ENCODE data around the gene ALG12.

DNA sequence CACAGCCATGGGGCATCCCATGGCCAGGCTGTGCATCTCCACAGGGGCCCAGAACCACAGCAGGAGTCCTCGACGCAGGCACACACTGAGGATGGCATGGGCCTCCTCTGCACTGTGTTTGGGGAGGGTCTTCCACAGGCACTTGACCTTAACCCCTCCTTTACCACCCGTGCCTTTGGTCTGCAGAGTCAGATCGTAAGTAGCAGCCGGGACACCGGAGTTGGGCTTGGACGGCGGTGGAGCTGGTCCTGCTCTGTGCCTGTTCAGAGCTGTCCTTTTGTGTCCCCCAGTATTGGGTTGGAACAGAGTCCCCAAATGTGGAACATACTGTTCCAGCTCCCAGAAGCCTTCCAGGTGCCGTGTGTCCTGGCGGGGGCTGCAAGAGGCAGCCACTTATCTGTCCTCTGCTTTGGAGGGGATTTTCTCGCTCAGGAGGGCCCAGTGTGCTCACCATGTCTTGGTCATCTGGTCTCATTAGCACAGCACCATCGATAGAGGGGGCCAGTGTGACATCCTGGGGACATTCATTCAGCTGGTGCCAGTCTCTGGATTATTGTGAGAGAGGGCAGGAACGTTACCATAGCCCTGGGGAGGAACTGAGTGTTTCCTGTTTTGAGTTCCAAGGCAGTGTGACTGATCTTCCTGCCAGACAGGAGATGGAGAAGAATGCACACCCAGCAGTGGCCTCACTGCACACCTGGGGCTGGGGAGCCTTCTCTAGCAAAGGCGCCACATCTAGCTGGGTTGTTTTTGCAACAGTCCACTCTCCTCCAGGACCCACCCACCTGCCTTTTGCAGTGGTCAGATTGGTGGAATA is 12.6 kb upstream of the ALG12 start:
- TF ChIP-seq, protein P1, sequence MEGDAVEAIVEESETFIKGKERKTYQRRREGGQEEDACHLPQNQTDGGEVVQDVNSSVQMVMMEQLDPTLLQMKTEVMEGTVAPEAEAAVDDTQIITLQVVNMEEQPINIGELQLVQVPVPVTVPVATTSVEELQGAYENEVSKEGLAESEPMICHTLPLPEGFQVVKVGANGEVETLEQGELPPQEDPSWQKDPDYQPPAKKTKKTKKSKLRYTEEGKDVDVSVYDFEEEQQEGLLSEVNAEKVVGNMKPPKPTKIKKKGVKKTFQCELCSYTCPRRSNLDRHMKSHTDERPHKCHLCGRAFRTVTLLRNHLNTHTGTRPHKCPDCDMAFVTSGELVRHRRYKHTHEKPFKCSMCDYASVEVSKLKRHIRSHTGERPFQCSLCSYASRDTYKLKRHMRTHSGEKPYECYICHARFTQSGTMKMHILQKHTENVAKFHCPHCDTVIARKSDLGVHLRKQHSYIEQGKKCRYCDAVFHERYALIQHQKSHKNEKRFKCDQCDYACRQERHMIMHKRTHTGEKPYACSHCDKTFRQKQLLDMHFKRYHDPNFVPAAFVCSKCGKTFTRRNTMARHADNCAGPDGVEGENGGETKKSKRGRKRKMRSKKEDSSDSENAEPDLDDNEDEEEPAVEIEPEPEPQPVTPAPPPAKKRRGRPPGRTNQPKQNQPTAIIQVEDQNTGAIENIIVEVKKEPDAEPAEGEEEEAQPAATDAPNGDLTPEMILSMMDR (IDR thresholded peaks at IDR 0.05; ENCODE audit: low read depth, low read length): peak; percentile 65
- TF ChIP-seq EZH2phosphoT487 (IDR thresholded peaks at IDR 0.05; ENCODE audit: low read depth): no peak
